NCI-H2196 treated with DMSO at 0.1 percent for 48 hours (cell line): ENCODE data around the gene NUP133.
"Not testable (repeated sequence)": the region's sequence is repeated elsewhere in the genome, so short reads cannot be mapped to it uniquely, and the experiment has no call there.

Source experiments
- DNase-seq: peaks from one replicate; lab custom pipeline; 2025; ENCODE audit not compliant: unreplicated experiment; lab: John Stamatoyannopoulos, UW

The NUP133 gene

DNA sequence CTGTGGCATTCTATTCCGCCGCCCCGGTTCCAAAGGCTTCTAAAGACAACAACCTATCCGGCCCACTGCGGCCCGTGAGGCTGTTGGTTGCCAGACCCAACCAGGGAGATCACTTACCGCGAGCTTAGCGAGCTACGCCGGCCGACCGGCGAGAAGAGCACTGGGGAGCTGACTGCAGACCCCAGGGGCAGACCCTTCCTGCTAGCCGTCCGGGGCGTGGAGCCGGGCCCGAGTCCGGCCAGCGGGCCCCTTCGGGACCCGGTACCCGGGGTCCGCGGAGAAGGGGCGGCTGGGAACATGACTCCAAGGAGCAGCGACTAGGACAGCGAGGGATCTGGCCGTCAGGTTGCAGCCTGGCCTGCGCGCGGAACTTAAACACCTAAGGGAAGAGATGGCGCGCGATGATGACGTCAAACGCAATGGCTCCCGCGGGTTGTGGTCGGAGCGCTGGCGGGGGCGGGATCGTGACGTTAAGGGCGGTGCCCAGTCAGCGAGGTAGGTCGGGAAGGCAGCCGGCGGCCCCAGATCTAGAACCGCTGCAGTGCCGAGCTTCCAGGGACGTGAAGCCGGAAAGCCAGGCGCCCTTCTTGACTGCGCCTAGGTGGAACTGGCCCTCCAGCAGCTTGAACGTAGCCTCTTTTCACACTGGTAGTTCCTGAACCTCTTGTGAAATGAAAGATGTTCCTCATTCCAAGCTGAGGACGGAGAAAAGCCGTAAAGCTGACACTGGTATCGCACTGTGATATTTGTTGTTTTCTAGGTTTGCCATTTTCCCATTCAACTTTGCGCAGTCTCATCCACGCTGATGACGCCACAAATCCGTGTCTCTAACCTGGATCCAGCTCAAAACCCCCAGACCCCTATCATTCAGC lies at the start of gene NUP133:
Gene NUP133 (minus strand): TSS at position 391 of the 872 bp plus-strand sequence. CDS start 92 bp downstream, at position 299.
- peak; percentile 93 for DNase-seq

DNA sequence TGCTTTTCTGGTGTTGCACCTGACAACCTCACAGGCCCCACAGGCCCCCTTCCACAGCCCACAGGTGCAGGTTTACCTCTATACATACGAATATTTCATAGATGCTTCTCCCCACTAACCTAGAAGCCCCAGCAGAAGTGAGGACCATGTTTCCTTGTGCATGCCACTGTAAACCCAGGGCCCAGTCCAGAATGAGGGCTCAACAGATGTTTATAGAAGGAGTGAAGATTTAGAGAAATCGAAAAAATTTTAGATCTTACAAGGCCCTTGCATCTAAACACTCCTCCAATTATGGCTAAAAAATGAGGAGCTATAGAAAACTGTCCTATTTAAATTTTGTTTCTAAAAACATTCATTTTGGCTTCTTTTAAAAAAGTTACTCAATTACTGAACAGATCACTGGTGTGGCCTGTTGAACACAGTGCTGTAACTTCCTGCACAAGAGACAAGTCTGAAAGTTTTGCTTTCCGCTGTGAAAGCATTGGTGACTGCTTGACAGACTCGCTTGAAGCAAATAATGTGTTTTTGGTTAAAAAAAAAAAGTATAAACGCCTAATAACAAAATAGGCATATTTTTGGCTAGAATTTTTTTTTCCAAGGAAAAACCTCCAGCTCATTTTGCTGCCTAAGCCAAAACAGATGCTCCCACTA lies 49.2 kb upstream of the NUP133 start:
- no peak for DNase-seq

DNA sequence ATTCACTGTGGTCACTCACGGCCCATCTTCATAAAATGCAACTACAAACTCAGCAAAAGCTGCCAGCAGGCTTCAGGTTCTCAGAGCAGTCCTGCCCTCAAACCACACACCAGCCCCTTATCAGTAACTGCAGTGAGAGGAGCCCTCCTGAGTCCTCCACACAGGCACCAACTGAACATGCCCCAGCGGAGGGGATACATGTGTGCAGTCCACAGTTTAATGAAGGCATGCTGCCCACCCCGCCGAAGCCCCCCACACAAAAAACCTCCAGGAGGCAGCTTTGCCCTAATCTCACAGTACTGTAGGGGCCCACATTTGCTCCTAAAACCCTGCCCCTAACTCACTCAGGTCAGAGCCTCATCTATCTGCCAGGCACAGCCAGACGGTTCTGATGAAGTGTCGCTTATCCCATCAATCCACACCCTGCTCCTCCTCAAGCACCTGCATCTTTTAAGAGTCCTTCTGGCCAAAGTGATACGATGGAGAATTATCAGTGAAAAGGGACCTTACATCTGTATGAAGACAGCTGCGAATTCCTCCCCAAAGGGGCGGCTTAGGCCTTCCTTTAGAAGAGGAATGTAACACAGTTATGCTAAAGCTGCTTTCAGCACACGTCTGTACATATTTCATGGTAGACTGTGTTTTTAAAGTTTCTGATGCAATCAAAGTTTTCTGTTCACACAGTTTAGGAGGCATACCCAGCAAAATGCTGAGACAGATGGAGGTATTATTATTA lies 46.9 kb upstream of the NUP133 start:
- no peak for DNase-seq

DNA sequence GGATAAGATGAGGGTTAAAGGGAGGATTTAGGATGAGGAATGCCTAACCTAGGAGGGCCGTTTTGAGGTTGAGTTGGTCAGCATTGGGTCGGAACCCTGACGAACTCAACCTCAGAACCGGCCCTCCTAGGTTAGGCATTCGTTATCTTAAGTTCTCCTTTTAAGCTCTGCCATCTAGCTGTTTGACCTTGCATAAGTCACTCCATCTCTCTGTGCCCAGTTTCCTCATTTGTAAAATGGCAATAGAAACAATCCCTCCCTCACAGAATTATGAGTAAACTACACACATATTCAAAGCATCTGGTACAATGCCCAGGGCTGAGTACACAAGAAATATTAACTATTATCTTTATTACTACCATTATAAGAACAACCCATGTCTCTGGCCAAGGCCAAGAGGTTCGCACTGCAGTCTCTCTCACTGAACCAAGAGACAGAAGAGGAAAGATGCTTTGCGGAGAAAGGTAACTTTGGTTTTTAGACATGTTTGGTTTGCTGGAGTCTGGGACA lies 45.5 kb upstream of the NUP133 start:
- DNase-seq: no peak

DNA sequence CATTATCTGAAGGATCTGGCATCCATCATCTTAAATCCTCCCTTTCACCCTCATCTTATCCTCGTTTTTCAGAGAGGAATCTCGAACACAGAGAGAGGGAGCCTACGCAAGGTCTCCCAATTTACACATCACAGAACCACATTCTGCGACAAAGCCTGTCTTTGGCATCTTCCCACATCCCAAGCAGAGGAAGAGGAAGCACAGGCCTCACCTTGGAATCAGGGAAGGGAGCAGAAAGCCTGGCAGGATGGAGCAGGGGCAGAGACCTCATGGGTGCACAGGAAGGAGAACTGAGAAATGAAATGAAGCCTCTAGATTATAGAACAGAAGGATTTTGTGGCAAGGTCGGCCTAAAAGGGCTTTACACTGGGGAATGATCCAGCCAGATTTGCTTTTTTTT lies 44.6 kb upstream of the NUP133 start:
- no peak for DNase-seq

DNA sequence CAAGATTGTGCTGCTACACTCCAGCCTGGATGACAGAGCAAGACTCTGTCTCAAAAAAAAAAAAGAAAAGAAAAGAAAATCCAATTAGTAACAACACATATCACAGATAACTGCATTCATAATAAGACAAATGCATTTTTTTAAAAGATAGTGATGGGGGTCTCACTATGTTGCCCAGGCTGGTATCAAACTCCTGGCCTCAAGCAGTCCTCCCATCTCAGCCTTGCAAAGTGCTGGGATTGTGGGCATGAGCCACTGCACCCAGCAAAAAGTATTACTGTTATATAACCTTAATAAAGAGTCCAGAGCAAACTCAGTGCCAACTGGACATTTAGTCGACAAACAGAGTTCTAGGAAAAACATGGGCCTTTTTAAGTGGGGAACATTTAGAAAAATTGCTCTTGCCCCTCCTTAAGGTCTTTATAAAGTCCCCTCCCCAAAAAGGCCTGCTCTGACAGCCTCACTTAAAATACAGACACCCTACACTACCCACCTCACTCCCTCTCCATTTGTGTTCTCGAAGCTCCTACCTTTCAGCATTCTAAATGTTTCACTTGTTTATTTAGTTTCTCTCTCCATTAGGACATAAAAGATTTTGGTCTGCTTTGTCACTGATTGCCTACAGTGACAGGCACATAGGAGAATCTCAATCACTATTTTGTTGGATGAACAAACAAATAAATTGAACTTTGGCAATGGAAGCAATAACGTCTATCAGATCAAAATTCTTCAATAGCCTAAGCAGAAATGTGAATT lies 42.8 kb upstream of the NUP133 start:
- no peak for DNase-seq

DNA sequence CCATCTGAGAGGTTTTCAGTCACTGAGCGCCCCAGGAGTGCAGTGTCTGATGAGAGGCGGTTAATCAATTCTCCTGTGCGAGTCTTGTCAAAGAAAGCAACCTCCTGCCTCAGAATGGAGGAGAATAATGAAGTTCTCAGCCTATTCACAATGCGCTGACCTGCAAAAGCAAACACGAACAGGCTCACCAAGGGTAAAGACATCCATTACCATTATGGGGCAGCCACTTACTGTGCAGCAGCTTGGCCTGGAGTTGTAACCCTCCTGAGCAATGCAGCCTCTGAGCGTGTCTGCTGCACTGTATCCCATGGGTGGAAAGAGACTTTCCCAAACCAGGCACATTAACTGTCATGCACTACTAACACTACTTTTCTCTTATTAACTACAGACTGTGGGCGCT lies 39.4 kb upstream of the NUP133 start:
- no peak for DNase-seq

DNA sequence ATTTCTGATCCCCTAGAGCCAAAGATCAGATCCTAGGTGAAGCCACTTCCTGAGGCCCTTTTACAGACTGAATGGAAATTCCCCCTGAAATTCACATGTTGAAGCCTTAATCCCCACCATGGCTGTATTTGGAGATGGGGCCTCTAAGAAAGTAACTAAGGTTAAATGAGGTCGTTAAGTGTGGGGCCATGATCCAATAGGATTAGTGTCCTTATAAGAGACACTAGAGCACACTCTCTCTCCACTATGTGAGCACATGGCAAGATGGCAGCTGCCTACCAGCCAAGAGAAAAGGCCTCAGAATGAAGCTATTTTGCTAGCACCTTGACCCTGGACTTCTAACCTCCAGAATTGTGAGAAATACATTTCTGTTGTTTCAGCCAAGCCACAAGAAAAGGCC lies 36.4 kb upstream of the NUP133 start:
- no peak for DNase-seq

DNA sequence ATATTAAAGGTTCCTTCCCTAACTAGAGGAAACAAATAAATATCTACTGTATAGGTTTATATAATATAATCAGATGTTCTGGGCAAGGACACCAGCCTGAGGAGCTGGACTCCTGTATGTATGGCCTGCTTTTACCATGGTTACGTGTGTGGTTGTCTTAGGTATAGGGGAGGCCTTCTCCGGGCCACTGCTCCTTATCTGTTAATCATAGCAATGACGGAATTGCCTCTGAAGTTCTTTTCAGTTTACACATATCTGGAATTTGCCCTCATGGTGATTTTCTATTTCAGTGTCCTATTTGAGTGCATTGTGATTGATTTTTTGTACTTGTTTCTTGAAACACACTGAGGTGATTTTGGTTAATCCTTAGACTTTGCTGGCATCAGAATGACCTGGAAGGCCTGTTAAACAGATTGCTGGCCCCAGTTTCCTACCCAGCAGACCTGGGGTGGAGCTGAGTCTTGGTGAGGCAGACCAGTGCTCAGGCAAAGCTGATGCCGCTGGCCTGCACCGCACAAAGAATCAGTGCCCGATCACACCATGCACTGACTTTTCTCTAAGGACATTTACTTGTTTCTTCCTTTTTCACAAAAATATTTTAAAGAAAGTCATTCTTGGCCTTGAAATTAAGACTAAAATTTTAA lies 31.8 kb upstream of the NUP133 start:
- no peak for DNase-seq

DNA sequence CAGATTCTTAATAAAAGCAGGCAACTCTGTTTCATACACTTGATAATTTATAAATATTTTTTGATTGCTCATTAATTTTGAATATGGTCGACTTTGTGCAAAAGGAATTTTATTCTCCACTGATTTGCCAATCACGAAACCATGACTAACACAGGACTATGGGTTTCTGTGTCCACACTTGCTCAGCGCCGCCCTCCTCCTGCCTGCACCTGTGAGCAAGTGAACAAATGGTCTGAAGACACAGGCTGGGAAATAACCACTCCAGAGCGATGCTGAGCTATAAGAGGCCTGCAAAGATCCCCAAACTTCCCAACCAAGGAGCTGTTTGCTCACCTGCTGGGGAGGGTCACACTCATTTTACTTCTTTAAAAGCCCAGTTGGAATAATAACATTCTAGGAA lies 30.8 kb upstream of the NUP133 start:
- DNase-seq: no peak

DNA sequence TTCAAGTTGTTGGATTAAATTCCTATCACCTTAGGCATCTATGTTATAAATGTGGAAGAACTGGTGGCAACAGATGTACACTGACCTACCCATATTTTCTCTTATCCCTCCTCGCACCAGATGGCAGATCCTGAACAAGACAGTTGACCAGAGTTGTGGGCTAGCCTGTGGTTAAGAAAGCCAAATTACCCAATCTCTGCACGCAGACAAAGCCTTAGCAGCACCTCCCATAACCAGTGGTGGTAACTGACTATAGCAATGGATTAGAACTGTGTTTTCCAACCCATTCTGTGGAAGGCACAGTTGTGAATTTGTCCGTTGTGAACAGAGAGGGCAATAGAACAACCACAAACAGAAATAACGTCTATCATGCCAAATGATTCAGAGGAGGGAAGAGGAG lies 29.8 kb upstream of the NUP133 start:
- no peak for DNase-seq

DNA sequence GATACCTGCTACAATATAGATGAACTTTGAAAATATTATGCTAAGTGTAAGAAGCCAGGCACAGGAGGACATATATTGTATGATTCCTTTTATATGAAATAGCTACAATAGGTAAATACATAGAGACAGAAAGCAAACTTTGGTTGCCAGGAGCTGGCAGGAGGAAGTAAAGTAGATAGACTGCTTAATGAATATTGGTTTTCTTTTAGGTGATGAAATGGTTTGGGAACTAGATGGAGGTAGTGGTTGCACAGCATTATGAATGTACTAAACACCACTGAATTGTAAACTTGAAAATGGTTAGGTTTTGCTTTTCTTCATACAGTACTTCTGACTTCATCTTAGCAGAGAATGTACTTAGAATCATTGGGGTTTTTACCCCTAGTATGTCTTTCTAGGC lies 28.8 kb upstream of the NUP133 start:
- DNase-seq: no peak

DNA sequence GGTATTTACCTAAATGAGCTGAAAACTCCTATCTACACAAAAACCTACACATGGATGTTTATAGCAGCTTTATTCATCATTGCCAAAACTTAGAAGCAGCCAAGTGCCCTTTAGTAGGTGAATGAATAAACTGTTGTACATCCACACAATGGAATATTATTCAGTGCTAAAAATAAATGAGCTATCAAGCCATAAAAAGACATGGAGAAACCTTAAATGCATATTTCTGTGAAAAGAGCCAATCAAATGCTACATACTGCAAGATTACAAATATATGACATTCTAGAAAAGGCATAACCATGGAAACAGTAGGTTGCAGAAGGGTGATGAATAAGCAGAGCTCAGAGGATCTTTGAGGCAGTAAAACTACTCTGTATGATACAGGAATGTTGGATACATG lies 27.1 kb upstream of the NUP133 start:
- no peak for DNase-seq

DNA sequence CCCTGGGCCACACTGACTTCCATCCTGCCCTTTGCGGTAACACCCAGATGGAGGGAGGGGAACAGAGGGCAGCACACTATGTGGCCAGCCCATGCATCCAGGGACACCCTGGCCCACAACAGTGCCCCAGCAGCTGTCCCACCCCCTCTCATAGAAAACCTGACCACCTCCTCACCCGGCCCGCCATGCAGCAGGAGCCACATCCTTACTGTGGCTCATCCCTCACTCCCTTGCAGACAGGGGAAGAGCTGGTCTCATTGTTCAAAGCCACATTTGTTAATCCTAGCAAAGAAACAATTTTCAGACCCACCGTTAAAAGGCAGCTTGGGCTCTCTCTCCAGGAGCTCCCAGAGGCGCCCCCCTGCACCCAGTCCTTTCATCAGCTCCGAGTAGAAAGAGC lies 23.2 kb upstream of the NUP133 start:
- DNase-seq: no peak

DNA sequence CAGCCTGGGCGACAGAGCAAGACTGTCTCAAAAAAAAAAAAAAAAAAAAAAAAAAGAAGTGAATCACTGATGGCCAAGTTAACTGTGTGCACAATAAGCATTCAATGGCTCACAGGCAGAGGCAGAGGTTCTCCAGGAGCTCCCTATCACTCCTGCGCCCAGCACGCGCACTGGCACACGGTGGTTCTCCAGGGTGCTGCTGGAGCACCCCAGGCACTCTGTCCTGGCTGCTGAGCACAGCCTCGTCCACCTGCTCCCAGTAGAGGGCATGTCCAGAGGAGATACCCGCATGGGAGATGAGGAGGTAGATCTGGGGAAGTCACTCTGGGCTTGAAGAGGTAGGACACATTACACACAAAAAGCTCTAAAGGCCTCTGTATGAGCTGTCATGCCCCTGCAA lies 21.5 kb upstream of the NUP133 start:
- no peak for DNase-seq

DNA sequence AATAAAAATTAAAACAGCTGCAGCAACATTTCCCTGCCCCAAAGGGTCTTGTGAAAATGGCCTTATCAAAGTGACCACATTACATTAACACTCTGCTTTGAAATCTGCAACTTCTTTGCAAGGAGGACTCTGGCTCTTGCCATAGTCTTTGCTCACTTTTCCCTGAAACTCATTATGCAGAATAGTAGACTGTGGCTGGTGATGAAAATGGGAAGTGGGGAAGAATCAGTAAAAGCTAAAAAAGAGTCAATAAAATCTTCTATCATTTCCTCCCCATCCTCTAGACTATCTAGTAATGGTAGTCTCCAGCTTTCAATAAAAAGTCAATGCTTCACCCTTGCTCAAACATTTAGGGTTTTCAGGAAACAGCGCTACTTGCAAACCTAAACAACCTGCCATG lies 18.6 kb upstream of the NUP133 start:
- no peak for DNase-seq

DNA sequence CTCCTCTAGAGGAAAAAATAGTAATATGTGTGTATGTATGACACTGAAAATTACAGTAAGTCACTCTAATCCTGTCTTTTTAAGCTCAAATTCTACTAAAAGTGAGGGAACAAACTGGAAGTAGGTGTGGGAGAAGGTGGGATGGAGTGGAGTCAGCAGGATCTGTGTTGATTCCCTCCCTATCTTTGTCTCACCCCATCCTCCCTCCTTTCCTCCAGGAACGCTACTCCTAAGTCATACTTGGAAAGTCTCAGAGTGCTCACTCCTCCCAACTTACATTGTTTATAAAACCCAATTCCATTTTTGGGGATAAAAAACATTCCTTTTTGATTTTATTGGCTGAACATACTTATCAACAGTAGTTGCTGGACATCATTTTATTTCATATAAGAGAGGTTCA lies 14.9 kb upstream of the NUP133 start:
- no peak for DNase-seq

DNA sequence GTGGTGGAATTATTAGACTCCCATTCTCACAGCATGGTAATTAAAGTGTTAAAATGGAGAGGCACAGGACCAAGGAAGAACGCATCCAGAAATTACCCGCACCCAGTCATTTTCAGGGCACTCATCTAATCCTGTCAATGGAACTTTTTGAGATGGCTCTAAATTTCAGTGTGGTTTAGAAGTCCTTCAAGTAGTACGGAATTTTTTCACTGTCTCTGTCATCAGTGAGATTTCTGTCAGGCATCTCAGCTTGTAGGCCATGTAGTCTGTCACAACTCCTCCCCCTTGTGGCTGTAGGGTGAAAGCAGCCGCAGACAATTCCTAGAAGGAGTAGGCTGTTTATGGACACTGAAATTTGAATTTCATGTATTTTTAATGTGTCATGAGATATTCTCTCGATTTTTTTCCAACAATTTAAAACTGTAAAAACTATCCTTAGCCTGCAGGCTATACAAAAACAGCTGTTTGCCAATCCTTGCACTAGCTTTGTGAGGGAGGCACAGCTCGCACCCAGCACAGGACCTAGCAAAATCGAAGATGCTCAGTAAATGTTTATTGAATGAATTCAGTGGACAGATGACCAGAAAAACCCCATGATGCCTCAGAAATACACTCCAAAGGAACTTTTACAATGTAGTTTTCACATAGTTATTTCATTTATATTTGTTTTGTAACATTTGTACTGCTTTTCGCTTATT lies 6.6 kb upstream of the NUP133 start:
- DNase-seq: peak; percentile 52

DNA sequence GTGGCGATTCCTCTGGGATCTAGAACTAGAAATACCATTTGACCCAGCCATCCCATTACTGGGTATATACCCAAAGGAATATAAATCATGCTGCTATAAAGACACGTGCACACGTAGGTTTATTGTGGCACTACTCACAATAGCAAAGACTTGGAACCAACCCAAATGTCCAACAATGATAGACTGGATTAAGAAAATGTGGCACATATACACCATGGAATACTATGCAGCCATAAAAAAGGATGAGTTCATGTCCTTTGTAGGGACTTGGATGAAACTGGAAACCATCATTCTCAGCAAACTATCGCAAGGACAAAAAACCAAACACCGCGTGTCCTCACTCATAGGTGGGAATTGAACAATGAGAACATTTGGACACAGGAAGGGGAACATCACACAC lies 3.5 kb upstream of the NUP133 start:
- not testable (repeated sequence) for DNase-seq

DNA sequence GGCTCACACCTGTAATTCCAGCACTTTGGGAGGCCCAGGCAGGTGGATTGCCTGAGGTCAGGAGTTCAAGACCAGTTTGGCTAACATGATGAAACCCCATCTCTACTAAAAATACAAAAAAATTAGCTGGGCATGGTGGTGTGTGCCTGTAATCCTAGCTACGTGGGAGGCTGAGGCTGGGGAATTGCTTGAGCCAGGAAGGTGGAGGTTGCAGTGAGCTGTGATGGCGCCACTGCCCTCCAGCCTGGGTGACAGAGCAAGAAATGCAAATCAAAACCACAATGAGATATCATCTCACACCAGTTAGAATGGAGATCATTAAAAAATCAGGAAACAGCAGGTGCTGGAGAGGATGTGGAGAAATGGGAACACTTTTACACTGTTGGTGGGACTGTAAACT lies 3.1 kb upstream of the NUP133 start:
- DNase-seq: not testable (repeated sequence)
